C4-2B (cell line): ENCODE data around the gene CYP3A5.

ENCODE experiments used
- ZFX ChIP-seq: fragments of 450-650 bp; IDR thresholded peaks from 2 replicates; pipeline ENCODE4 v1.6.1; 2017
- TF ChIP-seq, protein P1 (sequence below): fragments of 450-650 bp; conservative IDR thresholded peaks from 2 replicates; pipeline ENCODE4 v1.5.1; 2017; ENCODE audit warnings: mild to moderate bottlenecking

DNA sequence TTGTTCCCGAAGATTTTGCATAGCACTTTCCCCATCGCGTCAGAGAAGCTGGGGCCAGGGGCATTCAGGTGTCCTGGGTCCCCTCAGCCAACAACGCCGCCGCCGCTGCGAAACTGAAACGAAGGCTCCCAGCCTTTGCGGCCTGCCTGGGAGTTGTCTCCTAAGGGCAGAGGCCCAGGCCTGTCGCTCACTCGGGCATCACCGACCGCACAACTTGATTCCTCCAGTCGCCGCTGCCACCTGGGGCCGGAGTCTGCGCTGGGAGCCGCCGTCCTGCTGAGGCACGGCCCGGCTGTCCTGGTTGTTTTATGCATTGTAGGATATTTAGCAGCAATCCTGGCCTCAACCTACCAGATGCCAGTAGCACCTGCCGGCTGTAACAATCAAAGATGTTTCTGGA lies 41.1 kb downstream of the CYP3A5 start:
- TF ChIP-seq, protein P1, sequence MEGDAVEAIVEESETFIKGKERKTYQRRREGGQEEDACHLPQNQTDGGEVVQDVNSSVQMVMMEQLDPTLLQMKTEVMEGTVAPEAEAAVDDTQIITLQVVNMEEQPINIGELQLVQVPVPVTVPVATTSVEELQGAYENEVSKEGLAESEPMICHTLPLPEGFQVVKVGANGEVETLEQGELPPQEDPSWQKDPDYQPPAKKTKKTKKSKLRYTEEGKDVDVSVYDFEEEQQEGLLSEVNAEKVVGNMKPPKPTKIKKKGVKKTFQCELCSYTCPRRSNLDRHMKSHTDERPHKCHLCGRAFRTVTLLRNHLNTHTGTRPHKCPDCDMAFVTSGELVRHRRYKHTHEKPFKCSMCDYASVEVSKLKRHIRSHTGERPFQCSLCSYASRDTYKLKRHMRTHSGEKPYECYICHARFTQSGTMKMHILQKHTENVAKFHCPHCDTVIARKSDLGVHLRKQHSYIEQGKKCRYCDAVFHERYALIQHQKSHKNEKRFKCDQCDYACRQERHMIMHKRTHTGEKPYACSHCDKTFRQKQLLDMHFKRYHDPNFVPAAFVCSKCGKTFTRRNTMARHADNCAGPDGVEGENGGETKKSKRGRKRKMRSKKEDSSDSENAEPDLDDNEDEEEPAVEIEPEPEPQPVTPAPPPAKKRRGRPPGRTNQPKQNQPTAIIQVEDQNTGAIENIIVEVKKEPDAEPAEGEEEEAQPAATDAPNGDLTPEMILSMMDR: no peak
- TF ChIP-seq ZFX: no peak
